Calu3 (cell line): ENCODE results near the gene LLGL2. TPM values are rescaled to one million over a fixed set of nuclear protein-coding genes. Genes with fewer than 3 reads are reported as not detected.
A peak's percentile ranks its signal among the peaks of the same experiment; 100 is the strongest.

Experiments used
- BruUV-seq: library from RNA; stranded (reverse); fragments of 400-500 nt; replicated peaks from 2 replicates; lab custom pipeline; 2021; lab: Mats Ljungman, UMichigan
- CTCF ChIA-PET: fragments of 300-600 bp; sonication (Branson Sonifier 250); formaldehyde crosslinking; loops from one replicate; lab custom pipeline; 2022; ENCODE audit warnings: antibody characterized with exemption; lab: Charles Lee
- DNase-seq: peaks from one replicate; pipeline ENCODE4 v3.0.0; 2022
- H3K27ac Mint-ChIP-seq: one replicate; pipeline ENCODE4 v1.8.0; 2022; ENCODE audit warnings: mixed read lengths; ENCODE audit not compliant: unreplicated experiment
- H3K27me3 Mint-ChIP-seq: one replicate; pipeline ENCODE4 v1.8.0; 2022; ENCODE audit warnings: mixed read lengths; ENCODE audit not compliant: unreplicated experiment
- H3K36me3 Mint-ChIP-seq: one replicate; pipeline ENCODE4 v1.8.0; 2022; ENCODE audit warnings: mild to moderate bottlenecking, moderate library complexity, mixed read lengths; ENCODE audit not compliant: insufficient read depth, unreplicated experiment
- H3K4me1 Mint-ChIP-seq: one replicate; pipeline ENCODE4 v1.8.0; 2022; ENCODE audit warnings: mild to moderate bottlenecking, low read depth, mixed read lengths; ENCODE audit not compliant: unreplicated experiment
- H3K4me3 Mint-ChIP-seq: one replicate; pipeline ENCODE4 v1.8.0; 2022; ENCODE audit warnings: mild to moderate bottlenecking, low read depth, moderate library complexity, mixed read lengths; ENCODE audit not compliant: unreplicated experiment
- H3K9me3 Mint-ChIP-seq: one replicate; pipeline ENCODE4 v1.8.0; 2022; ENCODE audit warnings: low read depth, mixed read lengths; ENCODE audit not compliant: unreplicated experiment
- CTCF ChIP-seq: fragments of 200-600 bp; IDR thresholded peaks from one replicate; pipeline ENCODE4 v1.8.0; 2022; ENCODE audit warnings: antibody characterized with exemption; ENCODE audit not compliant: unreplicated experiment
- intact Hi-C: fragments of 100-400 bp; cut with micrococcal nuclease; formaldehyde crosslinking; loops from one replicate; pipeline ENCODE4 v1.10.0; 2022; ENCODE audit not compliant: unreplicated experiment
- total RNA-seq: library from RNA; stranded (reverse); gene quantifications from 2 replicates; pipeline ENCODE4 v1.2.3, GENCODE V29; 2022

LLGL2 gene
- total RNA-seq, 1 experiment from 2014 or later, result 208 TPM

- BruUV-seq, result no TSS peak
- H3K27ac Mint-ChIP-seq, result no peak overlapping the region
These were observed 26.7 kb upstream of the LLGL2 start for GRCh38 chr17:75498726-75499213.

DNA sequence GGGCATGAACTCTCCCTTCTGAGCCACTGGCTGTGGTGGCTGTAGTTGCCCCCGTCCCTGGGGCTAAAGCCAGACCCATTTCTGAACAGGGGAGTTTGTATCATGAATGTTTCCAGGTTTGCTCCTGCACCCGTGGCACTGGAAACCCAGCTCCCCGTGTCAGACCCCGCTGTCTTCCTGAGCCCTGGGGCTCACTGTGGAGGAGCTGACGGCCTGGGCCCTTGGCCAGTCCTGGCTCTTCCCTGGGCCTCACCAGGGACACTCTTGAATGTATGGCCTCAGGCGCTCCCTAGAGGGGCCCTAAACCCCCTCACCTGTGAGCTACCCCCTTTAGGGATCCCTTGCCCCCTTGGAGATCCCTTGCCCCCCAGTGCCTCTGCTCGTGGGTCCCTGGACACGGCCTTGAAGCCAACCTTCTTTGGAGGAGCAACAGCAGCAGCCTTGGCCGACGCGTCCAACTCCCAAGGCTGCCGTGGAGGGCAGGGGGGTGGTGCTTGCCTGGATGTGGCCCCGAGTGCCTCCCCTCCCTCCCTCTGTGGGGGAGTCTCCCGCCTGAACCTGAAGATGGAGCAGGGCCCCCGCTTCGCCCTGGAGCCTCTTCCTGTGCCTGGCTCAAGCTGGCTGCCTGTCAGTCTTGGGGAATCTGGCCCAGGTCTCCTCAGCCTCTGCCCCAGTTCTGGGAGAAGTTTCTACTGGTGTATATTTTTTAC lies 26.0 kb upstream of the LLGL2 start:
- H3K9me3 Mint-ChIP-seq, result no peaks in the 10 kb centered on the region
- no peaks in the 10 kb centered on the region for H3K27me3 Mint-ChIP-seq
- no TSS peak for BruUV-seq
- intact Hi-C loops, result no loop called here
- peaks cover 22% of the 10 kb centered on the region for H3K36me3 Mint-ChIP-seq
- TF ChIP-seq CTCF, result no peak
- H3K4me1 Mint-ChIP-seq, result no peaks in the 10 kb centered on the region
- CTCF ChIA-PET, result no interaction called here
- DNase-seq, result no peak
- H3K27ac Mint-ChIP-seq, result no peak overlapping the region
- no peak overlapping the region for H3K4me3 Mint-ChIP-seq

More at GRCh38 chr17:75498726-75499213, 26.7 kb upstream of the LLGL2 start:
- H3K4me1 Mint-ChIP-seq, result no peaks in the 10 kb centered on the region
- no peaks in the 10 kb centered on the region for H3K27me3 Mint-ChIP-seq
- no peak overlapping the region for H3K4me3 Mint-ChIP-seq
- no peaks in the 10 kb centered on the region for H3K9me3 Mint-ChIP-seq
- intact Hi-C loops, result no loop called here
- CTCF ChIA-PET, result no interaction called here
- peaks cover 22% of the 10 kb centered on the region for H3K36me3 Mint-ChIP-seq
- no peak for DNase-seq
- TF ChIP-seq CTCF, result no peak

DNA sequence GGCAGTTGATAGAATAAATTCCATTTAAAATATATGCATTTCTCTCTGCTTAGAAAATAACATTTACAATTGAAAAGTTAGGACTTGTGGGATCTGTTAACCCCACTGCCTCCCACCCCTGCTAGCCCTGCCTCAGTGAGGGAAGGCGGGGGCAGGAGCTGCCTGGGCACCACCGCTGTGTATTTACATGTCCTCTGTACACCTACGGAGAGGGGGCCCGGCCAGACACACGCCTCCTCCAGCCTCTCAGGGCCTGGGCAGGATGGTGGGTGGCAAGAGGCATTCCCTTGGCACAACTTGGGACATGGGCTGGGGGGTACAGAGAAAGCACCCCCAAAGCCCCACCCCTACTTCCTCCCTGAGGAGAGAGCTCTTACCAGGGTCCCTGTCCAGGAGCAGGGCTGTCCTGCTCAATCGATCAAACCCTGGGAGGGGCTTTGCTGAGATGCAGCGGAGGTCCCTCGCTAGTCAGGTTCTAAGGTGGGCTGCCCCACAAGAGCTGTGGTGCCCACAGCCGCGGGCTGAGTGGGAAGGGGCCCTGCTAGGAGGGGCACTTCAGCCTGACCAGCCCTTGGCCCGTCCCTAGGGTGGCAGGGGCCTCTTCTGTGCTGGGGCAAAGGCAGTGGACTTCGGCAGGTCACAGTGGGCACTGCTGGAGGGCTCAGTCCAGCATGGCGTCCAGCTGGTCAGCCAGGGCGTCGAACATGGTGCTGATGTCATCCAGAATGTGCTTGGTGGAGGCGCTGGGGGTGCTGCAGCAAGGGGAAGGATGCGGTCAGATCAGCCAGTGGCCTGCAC lies 24.9 kb upstream of the LLGL2 start:
- Mint-ChIP-seq H3K36me3 (peaks cover 25% of the 10 kb centered on the region), H3K4me3 (no peak overlapping the region), H3K9me3 (no peaks in the 10 kb centered on the region), H3K27me3 (no peaks in the 10 kb centered on the region), H3K4me1 (no peaks in the 10 kb centered on the region), H3K27ac (no peak overlapping the region)
- intact Hi-C loops, result no loop called here
- CTCF ChIA-PET, result no interaction called here
- BruUV-seq, result no TSS peak
- TF ChIP-seq CTCF, result no peak
- no peak for DNase-seq

DNA sequence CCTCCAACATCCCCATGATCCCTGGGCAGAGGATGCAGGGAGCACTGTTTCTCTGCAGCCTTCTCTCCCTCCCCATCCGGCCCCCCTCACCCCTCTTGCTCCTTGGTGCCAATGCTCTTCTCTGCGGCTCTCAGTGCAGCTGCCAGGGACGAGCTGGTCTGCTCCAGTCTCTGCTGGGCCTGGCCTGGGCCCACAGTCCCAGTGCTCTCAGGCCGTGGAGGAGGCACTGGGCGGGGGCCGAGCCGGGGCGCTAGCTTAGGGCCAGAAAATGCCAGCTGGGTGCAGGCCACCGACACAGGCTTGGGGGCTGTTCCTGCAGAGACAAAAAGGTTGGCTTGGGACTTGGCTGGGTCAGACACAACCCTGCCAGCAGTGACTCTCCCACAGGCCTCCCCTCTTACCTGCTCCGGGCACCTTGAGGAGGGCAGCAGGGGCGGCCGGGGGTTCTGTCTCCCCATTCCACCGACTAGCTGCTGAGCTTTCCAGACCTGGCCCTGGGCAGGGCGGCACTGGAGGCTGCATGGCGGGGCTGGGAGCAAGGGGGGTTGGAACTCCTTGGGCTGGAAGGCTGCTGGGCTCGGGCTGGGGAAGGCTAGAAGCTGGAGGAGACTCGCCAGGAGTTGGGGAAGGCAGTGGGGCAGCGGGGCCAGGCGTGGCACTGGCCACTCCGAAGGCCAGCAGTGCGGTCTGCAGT lies 24.0 kb upstream of the LLGL2 start:
- no peak overlapping the region for H3K4me3 Mint-ChIP-seq
- H3K27ac Mint-ChIP-seq, result no peak overlapping the region
- CTCF ChIA-PET, result no interaction called here
- no peak for TF ChIP-seq CTCF
- intact Hi-C loops, result no loop called here
- TSS peak; percentile 23 for BruUV-seq
- peaks cover 20% of the 10 kb centered on the region for H3K36me3 Mint-ChIP-seq
- no peaks in the 10 kb centered on the region for H3K27me3 Mint-ChIP-seq
- no peaks in the 10 kb centered on the region for H3K9me3 Mint-ChIP-seq
- H3K4me1 Mint-ChIP-seq, result no peaks in the 10 kb centered on the region
- DNase-seq, result no peak
